ENCODE measurements around the gene HDAC10.

HDAC10 gene

GRCh38 chr22:50257451-50258360 lies 6.6 kb upstream of the HDAC10 start:
- no peak for ATAC-seq
- H3K36me3 Mint-ChIP-seq, result no peaks in the 10 kb centered on the region
- peaks cover 10% of the 10 kb centered on the region for H3K4me1 Mint-ChIP-seq
- H3K9me3 Mint-ChIP-seq, result no peaks in the 10 kb centered on the region
- H3K27ac Mint-ChIP-seq, result no peak overlapping the region
- peaks cover 48% of the 10 kb centered on the region for H3K27me3 Mint-ChIP-seq
- no peak overlapping the region for H3K4me3 Mint-ChIP-seq

- Mint-ChIP-seq H3K4me1 (peaks cover 7% of the 10 kb centered on the region), H3K27ac (no peak overlapping the region), H3K36me3 (no peaks in the 10 kb centered on the region), H3K27me3 (peaks cover 41% of the 10 kb centered on the region), H3K9me3 (no peaks in the 10 kb centered on the region), H3K4me3 (no peak overlapping the region)
- no peak for ATAC-seq
Observed at GRCh38 chr22:50257041-50257440, 6.0 kb upstream of the HDAC10 start.

- no peaks in the 10 kb centered on the region for H3K9me3 Mint-ChIP-seq
- H3K27ac Mint-ChIP-seq, result no peak overlapping the region
- H3K4me3 Mint-ChIP-seq, result no peak overlapping the region
- no peaks in the 10 kb centered on the region for H3K36me3 Mint-ChIP-seq
- peaks cover 37% of the 10 kb centered on the region for H3K27me3 Mint-ChIP-seq
- no peak for ATAC-seq
- peaks cover 11% of the 10 kb centered on the region for H3K4me1 Mint-ChIP-seq
Observed at GRCh38 chr22:50256258-50256862, 5.3 kb upstream of the HDAC10 start.

GRCh38 chr22:50255607-50256006 lies 4.5 kb upstream of the HDAC10 start:
- H3K4me3 Mint-ChIP-seq, result no peak overlapping the region
- H3K27me3 Mint-ChIP-seq, result peaks cover 37% of the 10 kb centered on the region
- no peaks in the 10 kb centered on the region for H3K36me3 Mint-ChIP-seq
- no peaks in the 10 kb centered on the region for H3K9me3 Mint-ChIP-seq
- H3K27ac Mint-ChIP-seq, result no peak overlapping the region
- no peak for ATAC-seq
- peaks cover 11% of the 10 kb centered on the region for H3K4me1 Mint-ChIP-seq

GRCh38 chr22:50255099-50255498 lies 4.0 kb upstream of the HDAC10 start:
- H3K4me3 Mint-ChIP-seq, result no peak overlapping the region
- no peaks in the 10 kb centered on the region for H3K36me3 Mint-ChIP-seq
- H3K27me3 Mint-ChIP-seq, result peaks cover 32% of the 10 kb centered on the region
- peaks cover 16% of the 10 kb centered on the region for H3K4me1 Mint-ChIP-seq
- no peaks in the 10 kb centered on the region for H3K9me3 Mint-ChIP-seq
- ATAC-seq, result no peak
- no peak overlapping the region for H3K27ac Mint-ChIP-seq

- Mint-ChIP-seq H3K36me3 (no peaks in the 10 kb centered on the region), H3K27ac (no peak overlapping the region), H3K4me3 (no peak overlapping the region), H3K4me1 (peaks cover 22% of the 10 kb centered on the region), H3K27me3 (peaks cover 20% of the 10 kb centered on the region), H3K9me3 (no peaks in the 10 kb centered on the region)
- no peak for ATAC-seq
Observed at GRCh38 chr22:50253941-50254340, 2.9 kb upstream of the HDAC10 start.

GRCh38 chr22:50253046-50253915 lies 2.2 kb upstream of the HDAC10 start:
- Mint-ChIP-seq H3K4me3 (no peak overlapping the region), H3K27me3 (peaks cover 13% of the 10 kb centered on the region), H3K27ac (no peak overlapping the region), H3K4me1 (peaks cover 22% of the 10 kb centered on the region), H3K36me3 (no peaks in the 10 kb centered on the region), H3K9me3 (no peaks in the 10 kb centered on the region)
- ATAC-seq, result no peak

GRCh38 chr22:50252082-50253045 lies 1.3 kb upstream of the HDAC10 start:
- Mint-ChIP-seq H3K27me3 (peaks cover 4% of the 10 kb centered on the region), H3K4me1 (peaks cover 29% of the 10 kb centered on the region), H3K36me3 (peaks cover 6% of the 10 kb centered on the region), H3K4me3 (peak overlapping the region; percentile 35), H3K27ac (peak overlapping the region; percentile 48), H3K9me3 (no peaks in the 10 kb centered on the region)
- peak; percentile 72 for ATAC-seq

- H3K27ac Mint-ChIP-seq, result peak overlapping the region; percentile 48
- no peak for ATAC-seq
- peaks cover 33% of the 10 kb centered on the region for H3K4me1 Mint-ChIP-seq
- H3K27me3 Mint-ChIP-seq, result no peaks in the 10 kb centered on the region
- peak overlapping the region; percentile 83 for H3K4me3 Mint-ChIP-seq
- H3K9me3 Mint-ChIP-seq, result no peaks in the 10 kb centered on the region
- H3K36me3 Mint-ChIP-seq, result peaks cover 9% of the 10 kb centered on the region
Observed at GRCh38 chr22:50251477-50252081, 514 bp upstream of the HDAC10 start.

- Mint-ChIP-seq H3K27ac (peak overlapping the region; percentile 51), H3K9me3 (no peaks in the 10 kb centered on the region), H3K4me1 (peaks cover 33% of the 10 kb centered on the region), H3K36me3 (peaks cover 10% of the 10 kb centered on the region), H3K27me3 (no peaks in the 10 kb centered on the region), H3K4me3 (peak overlapping the region; percentile 83)
- ATAC-seq, result no peak
Observed at GRCh38 chr22:50250249-50250554, 863 bp downstream of the HDAC10 start.

- Mint-ChIP-seq H3K4me1 (peaks cover 38% of the 10 kb centered on the region), H3K27ac (peak overlapping the region; percentile 51), H3K4me3 (peak overlapping the region; percentile 83), H3K9me3 (no peaks in the 10 kb centered on the region), H3K36me3 (peaks cover 15% of the 10 kb centered on the region), H3K27me3 (no peaks in the 10 kb centered on the region)
- ATAC-seq, result no peak
Observed at GRCh38 chr22:50249341-50250248, 1.5 kb downstream of the HDAC10 start.

- H3K4me1 Mint-ChIP-seq, result peaks cover 46% of the 10 kb centered on the region
- peaks cover 15% of the 10 kb centered on the region for H3K36me3 Mint-ChIP-seq
- H3K27ac Mint-ChIP-seq, result peak overlapping the region; percentile 68
- H3K4me3 Mint-ChIP-seq, result no peak overlapping the region
- ATAC-seq, result no peak
- H3K27me3 Mint-ChIP-seq, result no peaks in the 10 kb centered on the region
- no peaks in the 10 kb centered on the region for H3K9me3 Mint-ChIP-seq
Observed at GRCh38 chr22:50248196-50249081, 2.6 kb downstream of the HDAC10 start.

Measured in stimulated activated memory B cell treated with anti-CD40 and anti-IgM and Interleukin-4, amounts not matched to agents 10 μg/mL and 1 μg/mL and 100 μg/mL, for 72 hours (primary cell).